ENCODE data around the gene SRSF1. TPM values are rescaled to one million over a fixed set of nuclear protein-coding genes. Genes with fewer than 3 reads are reported as not detected.
A peak's percentile ranks its signal among the peaks of the same experiment; 100 is the strongest.

Gene SRSF1
- total and polyA plus RNA-seq, 2 of the 4 experiments (the other 2 are of a cell fraction) = 190 to 357 TPM

GRCh38 chr17:57970710-57971109 is 36.3 kb downstream of the SRSF1 start:
- Histone ChIP-seq H4K20me1 (ENCODE audit: insufficient read depth, low read length) (peaks cover 21% of the 10 kb centered on the region), H3K56ac (ENCODE audit: extremely low read depth, insufficient read depth, low read length) (no peak overlapping the region), H3K4ac (ENCODE audit: low read depth, low read length) (no peak overlapping the region), H3K27ac (ENCODE audit: insufficient read depth, low read length) (no peak overlapping the region), H3K23ac (ENCODE audit: low read depth, low read length) (no peak overlapping the region), H3K4me3 (ENCODE audit: insufficient read depth, low read depth, low read length) (no peak overlapping the region), H2AK9ac (replicated peaks; ENCODE audit: low read depth, low read length, poor library complexity) (no peak overlapping the region), H3K9ac (ENCODE audit: low read depth, low read length) (no peak overlapping the region), H3K36me3 (ENCODE audit: control insufficient read depth, insufficient read depth, low read length) (peaks cover 18% of the 10 kb centered on the region), H2BK15ac (ENCODE audit: low read depth, low read length) (no peak overlapping the region), H4K91ac (ENCODE audit: insufficient read depth, low read depth, low read length) (no peak overlapping the region), H3K9me3 (ENCODE audit: control insufficient read depth, insufficient read depth, low read length) (no peaks in the 10 kb centered on the region), H3K4me1 (ENCODE audit: control insufficient read depth, insufficient read depth, low read length) (peaks cover 10% of the 10 kb centered on the region), H3K18ac (ENCODE audit: low read depth, low read length) (no peak overlapping the region), H2BK120ac (ENCODE audit: low read depth, low read length) (no peak overlapping the region), H2AK5ac (ENCODE audit: low read depth, low read length) (peak overlapping the region; percentile 47; the same call in 1 of the 2 replicates), H3K27me3 (ENCODE audit: control insufficient read depth, insufficient read depth, low read length) (no peaks in the 10 kb centered on the region), H4K5ac (ENCODE audit: low read depth, low read length) (no peak overlapping the region), H3K79me1 (ENCODE audit: low read depth in 1 of 2, low read length in 2 of 2) (peaks cover 6 to 27% of the 10 kb centered on the region in 2 experiments), H2BK20ac (ENCODE audit: low read depth, low read length) (no peak overlapping the region), H3K9me1 (ENCODE audit: insufficient read depth, low read length) (peaks cover 11% of the 10 kb centered on the region), H2AFZ (replicated peaks; ENCODE audit: low read length, poor library complexity) (no peak overlapping the region), H2BK5ac (ENCODE audit: low read depth, low read length, poor library complexity, severe bottlenecking) (no peak overlapping the region), H3K14ac (replicated peaks; ENCODE audit: low read depth, low read length) (peak overlapping the region; percentile 23; the same call in 1 of the 2 replicates), H4K8ac (ENCODE audit: low read depth in 2 of 2, low read length in 2 of 2) (no peak overlapping the region), H3K4me2 (ENCODE audit: low read depth, low read length) (no peak overlapping the region)
- dilution Hi-C loops (cut with HindIII; ENCODE audit: low sequenced_read_pairs, unreplicated experiment) (no loop called here), intact Hi-C loops (cut with micrococcal nuclease) (no loop called here), in situ Hi-C loops (cut with MboI; ENCODE audit: low sequenced_read_pairs) (no loop called here)
- WGBS, 2 experiments (ENCODE audit: extremely low coverage in 2 of 2, insufficient read length in 1 of 2) = 60% methylated on average over 1 of the region's 4 CpGs; no CpG with 5 or more reads in 1 of the 2 experiments
- peak; percentile 16; the same call in 1 of the 2 replicates for ATAC-seq (ENCODE audit: low read depth)
- peak; percentile 67 for DNase-seq
- no peak for TF ChIP-seq CTCF (conservative IDR thresholded peaks at IDR 0.05; ENCODE audit: low read depth, low read length)
- TF ChIP-seq CHD1 (IDR thresholded peaks at IDR 0.05; ENCODE audit: low read depth, low read length) = no peak
- no peak for TF ChIP-seq BHLHE40 (IDR thresholded peaks at IDR 0.05; ENCODE audit: low read depth, low read length)
- TF ChIP-seq, protein P1, sequence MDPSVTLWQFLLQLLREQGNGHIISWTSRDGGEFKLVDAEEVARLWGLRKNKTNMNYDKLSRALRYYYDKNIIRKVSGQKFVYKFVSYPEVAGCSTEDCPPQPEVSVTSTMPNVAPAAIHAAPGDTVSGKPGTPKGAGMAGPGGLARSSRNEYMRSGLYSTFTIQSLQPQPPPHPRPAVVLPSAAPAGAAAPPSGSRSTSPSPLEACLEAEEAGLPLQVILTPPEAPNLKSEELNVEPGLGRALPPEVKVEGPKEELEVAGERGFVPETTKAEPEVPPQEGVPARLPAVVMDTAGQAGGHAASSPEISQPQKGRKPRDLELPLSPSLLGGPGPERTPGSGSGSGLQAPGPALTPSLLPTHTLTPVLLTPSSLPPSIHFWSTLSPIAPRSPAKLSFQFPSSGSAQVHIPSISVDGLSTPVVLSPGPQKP (IDR thresholded peaks at IDR 0.05; ENCODE audit: borderline replicate concordance, low read depth, low read length) = no peak
- no peak for TF ChIP-seq MAFK (IDR thresholded peaks at IDR 0.05; ENCODE audit: low read depth, low read length)
- TF ChIP-seq NFE2L2 (IDR thresholded peaks at IDR 0.05; ENCODE audit: low read depth, low read length) = no peak
- TF ChIP-seq SMC3 (IDR thresholded peaks at IDR 0.05; ENCODE audit: low read depth, low read length) = no peak
- no peak for TF ChIP-seq MAZ (IDR thresholded peaks at IDR 0.05; ENCODE audit: borderline replicate concordance, low read depth, low read length)
- TF ChIP-seq RCOR1 (IDR thresholded peaks at IDR 0.05; ENCODE audit: insufficient replicate concordance, low read length) = no peak
- TF ChIP-seq RAD21 (IDR thresholded peaks at IDR 0.05; ENCODE audit: low read length) = no peak
- no peak for TF ChIP-seq MXI1 (IDR thresholded peaks at IDR 0.05; ENCODE audit: borderline replicate concordance, low read depth, low read length)
- TF ChIP-seq USF2 (IDR thresholded peaks at IDR 0.05; ENCODE audit: low read depth, low read length) = no peak
- no peak for TF ChIP-seq CEBPB (IDR thresholded peaks at IDR 0.05; ENCODE audit: low read depth, low read length)
- no peak for TF ChIP-seq RFX5 (IDR thresholded peaks at IDR 0.05; ENCODE audit: low read depth, low read length)
- no peak for TF ChIP-seq POLR2A (IDR thresholded peaks at IDR 0.05; ENCODE audit: low read depth, low read length)
- TF ChIP-seq FOS (IDR thresholded peaks at IDR 0.05; ENCODE audit: low read depth, low read length) = no peak
- ChIA-PET CTCF (no interaction called here), POLR2A (ENCODE audit: unreplicated experiment) (no interaction called here)
- no TSS peak for BruUV-seq (replicated peaks)

Data from IMR-90 (cell line).